Eye (tissue), 1 donor: Measurements from ENCODE around the gene VASN.

Experiments used
- DNase-seq: peaks from one replicate; pipeline ENCODE4 v3.0.0-alpha.2; 2015

VASN gene

DNA sequence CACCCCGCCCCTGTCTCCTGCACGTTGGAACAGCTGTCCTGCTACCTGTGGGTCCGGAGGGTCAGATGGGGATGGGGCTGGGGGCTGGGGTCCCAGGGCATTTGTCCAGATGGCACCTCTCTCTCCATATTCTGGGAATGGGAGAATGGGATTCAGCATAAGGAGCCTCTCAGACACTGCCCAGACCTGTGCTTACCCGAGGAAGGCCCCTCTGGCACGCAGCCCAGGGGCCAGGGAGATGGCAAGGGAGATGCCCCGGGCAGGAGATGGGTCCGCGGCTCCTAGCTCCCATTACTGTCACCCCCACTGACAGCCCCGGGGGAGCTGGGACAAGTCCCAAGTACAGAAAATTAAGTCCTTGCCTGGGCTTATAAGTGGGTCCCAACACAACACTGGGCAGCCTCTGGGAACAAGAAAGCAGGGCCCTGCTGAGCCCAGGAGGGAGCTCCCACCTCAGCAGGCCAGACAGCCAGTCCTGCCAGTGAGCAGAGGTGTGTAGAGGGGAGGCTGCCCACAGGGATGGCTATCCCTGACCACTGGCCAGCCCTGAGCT is 1.8 kb downstream of the VASN start:
- DNase-seq: no peak

DNA sequence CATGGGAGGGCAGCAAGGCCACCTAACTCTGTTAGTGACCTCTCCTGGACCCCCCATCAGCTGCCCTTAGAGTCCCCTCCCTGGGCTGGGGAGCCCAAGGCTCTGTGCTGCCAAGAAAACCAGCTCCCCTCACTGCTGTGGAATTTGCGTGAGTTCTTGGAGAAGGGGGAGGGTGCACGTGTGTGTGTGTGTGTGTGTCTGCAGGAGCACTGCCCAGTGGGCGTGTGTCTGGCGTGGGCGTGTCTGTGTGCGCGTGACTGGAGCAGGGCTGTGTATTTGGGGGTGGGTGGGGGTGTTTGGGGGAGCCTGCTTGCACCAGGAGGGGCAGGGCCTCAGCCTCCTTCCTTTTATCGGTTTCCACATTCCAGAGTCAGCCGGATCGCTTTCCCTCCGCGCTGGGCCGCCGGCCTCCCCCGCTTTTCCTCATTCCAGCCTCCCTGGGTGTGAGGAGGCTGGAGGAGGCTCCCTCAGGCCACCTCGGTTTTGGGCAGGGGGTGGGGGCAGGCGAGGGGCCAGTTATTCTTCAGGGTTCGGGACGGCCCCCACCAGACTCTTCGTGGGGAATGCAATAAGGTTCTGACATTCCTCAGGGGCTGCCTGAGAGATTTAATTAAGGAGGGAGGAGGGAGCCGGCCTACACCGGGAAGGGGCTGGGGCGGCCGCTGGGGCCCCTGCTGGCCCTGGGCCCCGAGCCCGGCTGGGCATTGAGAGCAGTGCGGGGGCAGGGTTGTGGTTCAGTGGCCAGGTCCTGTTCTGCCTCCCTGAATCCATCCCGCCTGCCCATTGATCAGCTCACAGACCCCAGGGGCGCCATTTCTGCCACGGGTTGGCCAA is 2.5 kb downstream of the VASN start:
- DNase-seq: peak; percentile 87

DNA sequence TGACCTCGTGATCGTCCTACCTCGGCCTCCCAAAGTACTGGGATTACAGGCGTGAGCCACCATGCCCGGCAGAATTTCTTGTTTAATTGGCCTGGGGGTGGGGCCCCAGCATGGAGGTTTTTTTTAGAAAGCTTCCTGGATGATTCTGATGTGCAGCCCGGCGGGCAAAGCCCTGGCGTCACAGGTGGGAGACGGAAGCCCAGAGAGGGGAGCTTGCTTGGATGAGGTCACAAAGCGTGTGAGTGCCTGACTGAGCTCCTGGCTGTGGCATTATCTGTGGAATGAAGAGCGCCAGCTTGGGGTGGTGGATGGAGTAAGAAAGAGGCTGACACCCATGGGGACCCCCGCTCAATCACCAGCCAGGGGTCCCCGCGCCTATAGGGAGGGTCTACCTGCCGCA is 4.1 kb downstream of the VASN start:
- DNase-seq: peak; percentile 9

DNA sequence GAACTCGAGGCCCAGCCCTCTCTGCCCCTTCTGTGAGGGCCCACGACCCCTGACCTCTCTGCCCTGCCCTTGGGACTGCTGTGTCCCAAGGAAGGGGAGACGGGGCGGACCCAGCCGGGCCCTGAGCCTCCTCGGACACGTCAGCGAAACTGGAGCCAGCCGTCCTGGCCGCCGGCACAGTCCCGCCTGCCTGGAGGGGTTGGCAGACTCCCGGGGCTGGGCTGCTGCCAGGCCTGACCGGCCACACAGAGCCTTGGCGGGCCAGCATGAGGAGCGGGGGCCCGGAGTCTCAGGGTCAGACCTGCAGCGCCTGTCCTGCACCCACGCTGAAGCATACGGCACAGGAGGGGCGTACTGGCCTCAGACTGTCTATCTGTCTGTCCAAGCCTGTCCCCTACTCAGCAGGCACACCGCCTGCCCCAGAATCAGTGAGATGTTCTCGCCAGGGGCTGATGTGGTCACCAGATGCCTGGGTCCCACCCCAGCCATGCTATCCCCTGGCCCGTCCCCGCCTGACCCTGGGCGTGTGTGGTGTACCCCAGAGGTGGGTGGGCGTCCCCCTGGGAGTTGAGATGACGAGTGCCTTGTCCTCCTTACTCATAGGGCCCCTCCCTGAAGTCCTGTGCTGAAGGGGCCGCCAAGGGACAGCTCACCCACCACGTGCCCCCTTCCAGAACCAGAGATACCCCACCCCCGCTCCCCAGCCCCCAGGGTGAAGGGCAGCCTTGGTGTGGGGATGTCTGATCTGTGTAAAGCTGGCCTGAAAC is 4.7 kb downstream of the VASN start:
- DNase-seq: peak; percentile 18

DNA sequence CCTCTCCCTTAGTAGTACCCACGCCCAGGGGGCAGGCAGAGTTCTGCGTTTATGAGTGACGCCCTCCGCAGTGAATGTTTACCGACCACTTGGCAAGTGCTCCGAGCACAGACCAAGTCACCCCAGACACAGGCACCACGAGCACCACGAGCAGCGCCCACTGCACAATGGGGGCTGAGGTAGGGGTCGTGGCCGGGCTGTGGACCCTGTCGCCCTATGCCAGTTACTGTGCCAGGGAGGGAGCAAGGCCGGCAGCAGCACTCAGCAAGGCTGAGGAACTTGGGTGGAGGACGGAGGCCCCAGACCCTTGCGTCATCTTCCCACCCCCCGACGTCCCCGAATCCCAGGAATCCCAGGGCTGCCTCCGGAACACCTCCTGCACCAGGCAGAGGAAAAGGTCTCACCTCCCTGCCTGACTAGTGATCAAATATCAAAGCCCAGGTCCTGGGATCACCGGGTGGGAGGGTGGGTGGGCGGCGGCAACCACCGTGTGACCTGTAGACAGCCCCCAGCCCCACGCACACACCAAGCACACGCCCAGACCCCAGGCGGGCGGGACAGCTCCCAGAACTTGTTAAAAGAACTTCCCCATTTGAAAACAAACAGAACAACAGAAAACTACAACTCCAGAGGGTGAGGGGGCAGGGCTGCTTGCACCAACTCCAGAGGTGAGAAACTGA is 5.4 kb downstream of the VASN start:
- peak; percentile 11 for DNase-seq

DNA sequence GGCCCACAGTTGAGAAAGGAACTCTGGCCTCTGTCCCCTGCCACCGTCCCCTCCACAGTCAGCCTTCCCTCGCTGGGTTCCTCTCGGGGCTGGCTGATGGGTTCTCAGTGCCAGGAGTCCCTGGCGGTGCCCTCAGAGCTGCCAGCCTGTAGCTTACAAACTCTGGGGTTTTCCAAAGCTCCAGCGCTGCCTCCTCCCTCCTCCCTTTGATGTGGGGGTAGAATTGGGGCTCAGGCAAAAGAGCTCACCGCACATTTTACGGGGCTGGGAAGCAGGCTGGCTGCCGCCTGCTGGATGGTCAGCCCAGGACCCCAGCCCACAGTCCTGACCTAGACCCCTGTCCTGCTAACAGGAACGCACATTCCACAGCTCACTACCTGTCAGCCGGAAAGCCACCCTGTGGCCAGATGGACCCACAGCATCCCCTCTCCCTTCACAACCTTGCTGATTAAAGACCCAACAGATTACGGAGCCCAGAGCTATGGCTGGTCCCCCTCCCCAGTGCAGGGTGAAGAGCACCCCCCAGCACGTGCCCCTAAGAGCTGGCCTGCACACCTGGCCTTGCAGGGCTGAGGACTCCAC is 6.0 kb downstream of the VASN start:
- no peak for DNase-seq

DNA sequence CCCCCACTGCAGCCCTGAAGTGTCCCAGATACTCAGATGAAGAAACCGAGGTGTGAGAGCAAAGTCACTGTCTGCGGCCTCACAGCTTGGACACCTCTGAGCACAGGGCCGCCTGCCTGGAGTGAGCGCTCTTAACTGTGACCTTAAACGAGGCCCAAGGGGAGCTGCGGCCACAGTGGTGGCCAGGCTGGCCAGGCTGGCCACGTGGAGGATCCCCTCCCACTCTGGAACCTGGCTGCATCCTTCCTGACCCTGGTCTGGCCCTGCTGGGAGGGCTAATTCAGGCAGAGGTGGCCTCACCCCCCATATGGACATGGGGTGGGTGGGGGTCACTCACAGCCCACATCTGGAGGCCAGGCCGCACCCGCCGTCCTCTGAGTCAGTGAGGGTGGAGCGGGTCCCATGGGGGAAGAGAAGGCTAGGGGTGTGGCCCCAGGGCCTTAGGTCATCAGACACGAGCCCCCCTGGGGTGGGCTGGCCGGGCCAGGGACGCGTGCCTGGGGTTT is 6.6 kb downstream of the VASN start:
- no peak for DNase-seq

DNA sequence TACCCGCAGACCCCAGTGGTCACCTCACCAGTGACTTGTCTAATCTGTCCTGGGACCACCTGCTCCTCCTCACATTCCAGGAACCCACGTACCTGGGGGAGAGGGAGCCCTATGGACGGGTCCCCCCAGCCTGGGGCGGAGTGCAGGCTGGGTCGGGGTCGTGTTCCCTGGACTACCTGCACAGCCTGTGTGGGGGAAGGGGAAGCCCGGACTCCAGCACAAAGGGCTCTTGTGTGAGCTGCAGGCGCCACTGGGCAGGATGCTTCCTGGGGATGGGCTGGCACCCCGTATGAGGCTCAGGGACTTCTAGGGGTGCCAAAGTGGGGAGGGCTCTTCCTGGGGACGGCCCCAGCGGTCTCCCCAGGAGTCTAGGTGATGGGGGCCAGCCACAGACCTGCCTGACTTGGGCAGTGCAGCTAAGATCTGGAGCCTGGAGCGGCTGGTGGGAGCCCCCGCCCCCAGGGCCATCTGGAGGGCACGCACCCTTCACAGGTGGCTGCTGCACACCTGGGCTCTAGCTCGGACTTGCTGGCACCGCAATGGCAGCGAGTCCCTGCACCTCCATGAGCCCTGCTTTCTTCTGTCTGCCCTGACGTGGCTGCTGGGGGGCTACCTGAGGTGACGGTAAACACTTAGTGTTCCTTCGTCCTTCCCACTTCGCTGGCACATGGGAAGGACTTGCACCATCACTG is 7.5 kb downstream of the VASN start:
- DNase-seq: no peak

DNA sequence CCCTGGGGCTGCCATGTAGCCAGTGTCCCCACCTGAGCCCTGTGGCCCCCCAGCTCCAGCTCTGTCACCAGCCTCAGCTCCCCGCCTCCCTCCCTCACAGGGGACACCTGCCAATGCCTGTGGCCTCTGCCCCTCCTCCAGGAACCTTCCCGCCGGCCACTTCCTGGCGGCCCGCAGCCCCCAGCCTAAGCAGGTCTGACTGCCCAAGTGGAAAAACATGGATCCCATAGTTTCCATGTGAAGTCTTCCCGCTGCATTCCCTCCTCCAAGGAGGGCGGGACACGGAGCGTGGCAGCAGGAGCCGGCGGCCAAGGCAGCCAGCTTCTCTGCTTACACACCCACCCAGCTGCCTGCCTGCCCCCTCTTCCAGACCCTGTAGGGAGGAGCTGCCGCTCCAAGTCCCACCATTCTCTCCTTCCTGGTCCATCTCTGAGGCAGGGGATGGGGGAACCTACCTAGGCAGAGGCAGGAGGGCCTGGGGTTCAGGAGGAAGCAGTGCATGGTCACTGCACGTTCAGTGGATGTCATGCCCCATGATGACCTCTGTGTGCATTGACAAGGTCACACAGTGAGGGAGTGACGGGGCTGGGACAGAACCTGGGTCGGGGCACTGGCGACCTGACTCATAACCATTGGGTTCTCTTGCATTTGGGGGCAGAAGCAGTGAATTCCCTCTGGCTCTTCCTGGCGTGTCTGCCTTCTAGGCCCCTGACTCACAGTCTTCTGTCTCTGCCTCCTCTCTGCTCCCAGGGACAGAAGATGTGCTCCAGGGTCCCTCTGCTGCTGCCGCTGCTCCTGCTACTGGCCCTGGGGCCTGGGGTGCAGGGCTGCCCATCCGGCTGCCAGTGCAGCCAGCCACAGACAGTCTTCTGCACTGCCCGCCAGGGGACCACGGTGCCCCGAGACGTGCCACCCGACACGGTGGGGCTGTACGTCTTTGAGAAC is 8.7 kb downstream of the VASN start:
- peak; percentile 41 for DNase-seq

DNA sequence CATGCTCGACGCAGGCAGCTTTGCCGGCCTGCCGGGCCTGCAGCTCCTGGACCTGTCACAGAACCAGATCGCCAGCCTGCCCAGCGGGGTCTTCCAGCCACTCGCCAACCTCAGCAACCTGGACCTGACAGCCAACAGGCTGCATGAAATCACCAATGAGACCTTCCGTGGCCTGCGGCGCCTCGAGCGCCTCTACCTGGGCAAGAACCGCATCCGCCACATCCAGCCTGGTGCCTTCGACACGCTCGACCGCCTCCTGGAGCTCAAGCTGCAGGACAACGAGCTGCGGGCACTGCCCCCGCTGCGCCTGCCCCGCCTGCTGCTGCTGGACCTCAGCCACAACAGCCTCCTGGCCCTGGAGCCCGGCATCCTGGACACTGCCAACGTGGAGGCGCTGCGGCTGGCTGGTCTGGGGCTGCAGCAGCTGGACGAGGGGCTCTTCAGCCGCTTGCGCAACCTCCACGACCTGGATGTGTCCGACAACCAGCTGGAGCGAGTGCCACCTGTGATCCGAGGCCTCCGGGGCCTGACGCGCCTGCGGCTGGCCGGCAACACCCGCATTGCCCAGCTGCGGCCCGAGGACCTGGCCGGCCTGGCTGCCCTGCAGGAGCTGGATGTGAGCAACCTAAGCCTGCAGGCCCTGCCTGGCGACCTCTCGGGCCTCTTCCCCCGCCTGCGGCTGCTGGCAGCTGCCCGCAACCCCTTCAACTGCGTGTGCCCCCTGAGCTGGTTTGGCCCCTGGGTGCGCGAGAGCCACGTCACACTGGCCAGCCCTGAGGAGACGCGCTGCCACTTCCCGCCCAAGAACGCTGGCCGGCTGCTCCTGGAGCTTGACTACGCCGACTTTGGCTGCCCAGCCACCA is 9.7 kb downstream of the VASN start:
- no peak for DNase-seq

DNA sequence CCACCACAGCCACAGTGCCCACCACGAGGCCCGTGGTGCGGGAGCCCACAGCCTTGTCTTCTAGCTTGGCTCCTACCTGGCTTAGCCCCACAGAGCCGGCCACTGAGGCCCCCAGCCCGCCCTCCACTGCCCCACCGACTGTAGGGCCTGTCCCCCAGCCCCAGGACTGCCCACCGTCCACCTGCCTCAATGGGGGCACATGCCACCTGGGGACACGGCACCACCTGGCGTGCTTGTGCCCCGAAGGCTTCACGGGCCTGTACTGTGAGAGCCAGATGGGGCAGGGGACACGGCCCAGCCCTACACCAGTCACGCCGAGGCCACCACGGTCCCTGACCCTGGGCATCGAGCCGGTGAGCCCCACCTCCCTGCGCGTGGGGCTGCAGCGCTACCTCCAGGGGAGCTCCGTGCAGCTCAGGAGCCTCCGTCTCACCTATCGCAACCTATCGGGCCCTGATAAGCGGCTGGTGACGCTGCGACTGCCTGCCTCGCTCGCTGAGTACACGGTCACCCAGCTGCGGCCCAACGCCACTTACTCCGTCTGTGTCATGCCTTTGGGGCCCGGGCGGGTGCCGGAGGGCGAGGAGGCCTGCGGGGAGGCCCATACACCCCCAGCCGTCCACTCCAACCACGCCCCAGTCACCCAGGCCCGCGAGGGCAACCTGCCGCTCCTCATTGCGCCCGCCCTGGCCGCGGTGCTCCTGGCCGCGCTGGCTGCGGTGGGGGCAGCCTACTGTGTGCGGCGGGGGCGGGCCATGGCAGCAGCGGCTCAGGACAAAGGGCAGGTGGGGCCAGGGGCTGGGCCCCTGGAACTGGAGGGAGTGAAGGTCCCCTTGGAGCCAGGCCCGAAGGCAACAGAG is 10.5 kb downstream of the VASN start:
- DNase-seq: no peak

DNA sequence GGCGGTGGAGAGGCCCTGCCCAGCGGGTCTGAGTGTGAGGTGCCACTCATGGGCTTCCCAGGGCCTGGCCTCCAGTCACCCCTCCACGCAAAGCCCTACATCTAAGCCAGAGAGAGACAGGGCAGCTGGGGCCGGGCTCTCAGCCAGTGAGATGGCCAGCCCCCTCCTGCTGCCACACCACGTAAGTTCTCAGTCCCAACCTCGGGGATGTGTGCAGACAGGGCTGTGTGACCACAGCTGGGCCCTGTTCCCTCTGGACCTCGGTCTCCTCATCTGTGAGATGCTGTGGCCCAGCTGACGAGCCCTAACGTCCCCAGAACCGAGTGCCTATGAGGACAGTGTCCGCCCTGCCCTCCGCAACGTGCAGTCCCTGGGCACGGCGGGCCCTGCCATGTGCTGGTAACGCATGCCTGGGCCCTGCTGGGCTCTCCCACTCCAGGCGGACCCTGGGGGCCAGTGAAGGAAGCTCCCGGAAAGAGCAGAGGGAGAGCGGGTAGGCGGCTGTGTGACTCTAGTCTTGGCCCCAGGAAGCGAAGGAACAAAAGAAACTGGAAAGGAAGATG is 11.2 kb downstream of the VASN start:
- no peak for DNase-seq

DNA sequence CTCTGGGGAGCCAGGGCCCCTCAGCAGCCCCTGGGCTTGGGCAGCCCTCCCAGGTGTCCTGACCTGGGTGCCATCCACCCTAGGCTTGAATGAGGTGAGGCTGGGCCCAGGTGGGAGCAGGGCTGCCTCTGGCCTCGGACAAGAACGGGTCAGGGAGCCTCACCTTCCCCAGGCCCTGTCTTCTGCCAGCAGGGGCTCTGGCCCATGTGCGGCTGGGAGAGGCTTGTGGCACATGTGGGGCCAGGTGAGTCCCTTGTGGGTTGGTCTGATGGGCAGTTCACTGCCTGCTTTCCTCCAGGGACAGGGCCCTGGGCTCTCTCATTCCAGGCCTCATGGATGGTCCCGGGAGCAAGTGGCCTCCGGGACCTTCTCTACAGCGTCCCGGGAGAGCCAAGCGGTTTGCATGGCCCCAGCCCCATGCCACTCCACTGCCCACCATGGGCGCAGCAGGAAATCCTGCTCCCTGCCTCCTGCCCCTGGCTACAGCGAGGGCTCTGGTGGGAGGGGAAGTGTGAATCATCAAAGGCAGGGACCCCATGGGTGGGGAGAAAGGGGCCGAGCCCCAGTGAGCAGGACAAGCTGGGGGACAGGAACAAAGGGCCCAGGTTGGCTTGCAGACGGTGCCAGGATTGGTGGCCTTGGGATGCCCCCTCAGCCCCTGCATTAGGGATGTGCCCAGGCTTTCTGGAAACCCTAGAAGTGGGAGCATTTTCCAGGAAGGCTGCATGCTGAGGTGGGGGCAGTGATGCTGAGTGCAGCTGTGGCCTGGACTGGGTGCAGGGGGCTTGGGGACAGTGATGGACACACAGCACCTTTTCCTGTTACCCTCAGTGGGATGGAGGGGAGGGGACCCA is 12.2 kb downstream of the VASN start:
- DNase-seq: no peak

DNA sequence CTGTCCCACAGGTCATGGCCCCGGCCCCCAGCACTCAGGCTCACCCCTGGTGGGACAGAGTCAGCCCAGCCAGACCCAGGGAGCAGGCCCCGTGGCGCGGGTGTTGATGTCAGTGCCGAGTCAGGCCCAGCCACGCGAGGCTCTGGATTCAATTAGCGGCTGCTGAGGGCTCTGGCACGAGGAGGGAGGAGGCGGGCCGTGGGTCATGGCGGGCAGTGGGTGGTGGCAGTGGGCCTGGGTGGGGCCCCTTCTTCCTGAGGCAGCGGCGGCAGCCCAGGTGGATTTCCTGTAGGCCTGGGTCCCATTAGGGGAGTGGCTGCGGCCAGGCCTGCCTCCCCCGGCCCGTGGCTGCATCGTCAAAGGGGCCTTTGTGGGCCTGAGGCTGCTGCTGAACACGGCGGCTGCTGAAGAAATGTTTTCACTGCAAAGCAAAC is 12.9 kb downstream of the VASN start:
- DNase-seq: peak; percentile 66

DNA sequence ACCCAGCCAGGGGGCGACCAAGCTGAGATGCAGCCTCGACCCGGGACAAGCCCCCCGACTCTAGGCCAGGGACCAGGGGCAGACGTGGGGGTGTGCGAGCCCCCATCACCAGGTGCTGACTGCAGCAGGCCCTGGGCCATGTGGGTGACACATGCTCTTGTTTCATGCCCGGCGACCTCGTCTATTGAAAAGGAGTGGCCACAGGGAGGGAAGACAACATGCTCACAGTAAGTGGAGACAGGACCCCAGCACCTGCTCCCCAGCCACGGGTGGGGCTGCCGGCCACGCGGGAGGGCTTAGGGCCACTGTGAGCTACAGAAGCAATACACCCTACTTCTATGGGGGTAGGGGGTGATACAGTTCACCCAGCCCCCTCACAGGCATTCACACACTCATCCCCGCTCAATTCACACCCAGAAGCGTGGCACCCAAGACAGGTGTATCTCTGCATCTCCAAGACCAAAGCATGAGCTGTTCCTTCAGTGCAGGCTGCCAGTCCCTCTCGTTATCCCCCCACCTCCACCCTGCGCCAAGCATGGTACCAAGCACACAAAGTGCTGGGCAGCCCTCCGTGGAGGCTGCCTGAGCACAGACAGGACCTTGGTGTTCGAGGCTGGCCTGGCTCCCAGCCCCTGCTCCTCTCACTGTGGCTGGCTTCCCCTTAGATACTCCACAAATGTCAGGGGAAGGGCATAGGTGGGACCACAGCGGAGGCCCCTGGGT is 13.6 kb downstream of the VASN start:
- DNase-seq: peak; percentile 6

DNA sequence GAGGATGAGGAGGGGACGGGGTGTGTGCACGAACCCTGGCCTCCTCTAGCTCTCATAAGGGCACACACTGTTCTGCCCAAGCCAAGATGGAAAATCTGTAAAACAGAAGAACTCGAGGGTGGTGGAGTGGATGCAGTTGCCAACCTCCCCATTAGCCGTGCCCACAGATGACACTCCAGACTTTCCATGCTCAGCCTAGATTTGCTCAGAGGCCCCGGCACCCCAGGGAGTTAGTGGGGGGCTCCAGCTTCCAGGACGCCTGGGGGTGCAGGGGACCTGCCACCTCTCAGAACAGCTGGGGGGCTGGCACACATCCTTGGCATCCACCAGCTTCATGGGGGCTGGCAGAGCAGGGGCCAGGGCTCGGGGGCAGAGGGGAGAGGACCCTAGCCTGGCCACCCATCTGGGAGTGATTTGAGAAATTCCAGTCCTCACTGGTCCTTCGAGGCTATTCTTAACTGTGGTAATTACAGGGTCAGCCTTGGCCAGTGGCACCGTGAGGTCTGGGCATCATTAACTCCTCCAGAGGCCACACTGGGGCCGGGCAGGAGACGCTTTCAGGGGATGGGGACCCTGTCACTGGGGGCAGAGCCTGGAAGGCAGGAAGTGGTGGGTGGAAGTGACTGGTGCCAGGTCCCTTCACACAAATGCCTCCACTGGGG is 14.3 kb downstream of the VASN start:
- DNase-seq: peak; percentile 4
